T-helper 9 cell (primary cell): ENCODE data around the gene ALOX15B.
A peak's percentile ranks its signal among the peaks of the same experiment; 100 is the strongest.
"Not testable (repeated sequence)": the region's sequence is repeated elsewhere in the genome, so short reads cannot be mapped to it uniquely, and the experiment has no call there.

Experiments
- DNase-seq: peaks from one replicate; pipeline ENCODE4 v3.0.0-alpha.2; 2020

ALOX15B gene

DNA sequence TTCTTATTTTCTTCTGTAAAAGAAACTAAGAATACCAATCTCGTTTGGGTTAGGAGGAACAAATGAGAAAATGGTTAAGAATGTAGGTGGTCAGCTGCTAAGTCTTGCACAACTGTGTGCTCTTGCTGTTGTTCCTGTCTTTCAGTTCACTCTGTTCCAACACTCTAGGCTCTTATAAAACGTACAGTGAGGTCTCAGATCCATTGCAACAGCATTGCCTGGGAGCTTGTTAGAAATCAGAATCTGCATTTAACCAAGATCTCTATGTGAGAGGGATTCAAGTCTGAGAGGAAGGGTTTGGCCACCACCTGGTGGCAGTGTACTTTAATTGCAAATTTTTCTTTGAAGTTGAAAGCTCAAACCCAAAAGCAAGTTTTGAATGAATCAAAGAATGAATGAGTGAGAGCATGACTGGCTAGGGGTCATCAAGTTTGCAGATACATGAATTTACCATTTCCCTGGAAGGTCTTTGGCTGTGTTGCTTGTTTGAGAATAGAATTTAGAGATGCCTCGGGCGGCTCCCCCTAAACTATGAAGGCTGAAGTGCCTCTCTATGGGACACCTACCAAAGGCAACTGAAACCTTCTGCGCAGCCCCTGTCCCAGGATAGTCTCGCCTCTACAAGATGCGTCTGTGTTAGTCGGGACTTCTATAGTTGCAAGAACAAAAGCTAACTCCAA lies 2.5 kb downstream of the ALOX15B start:
- no peak for DNase-seq

DNA sequence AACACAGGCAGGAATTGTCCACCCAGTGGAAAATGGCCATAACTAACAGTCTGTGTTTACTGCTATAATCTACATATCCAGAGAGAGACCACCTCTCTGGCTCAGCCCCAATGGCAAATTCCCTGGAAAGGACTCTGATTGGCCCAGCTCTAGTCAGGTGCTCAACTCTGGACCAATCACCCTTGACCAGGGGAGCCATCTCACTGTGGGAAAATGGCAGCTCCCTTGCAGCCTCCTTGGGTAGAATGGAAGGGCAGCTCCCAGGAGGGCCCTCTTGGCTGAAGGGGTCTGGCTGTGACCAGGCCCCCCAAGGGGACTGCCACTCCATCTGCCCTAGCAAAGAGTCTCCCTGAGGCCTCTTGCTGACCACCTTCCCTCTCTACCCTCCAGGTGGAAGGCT lies 3.1 kb downstream of the ALOX15B start:
- no peak for DNase-seq

DNA sequence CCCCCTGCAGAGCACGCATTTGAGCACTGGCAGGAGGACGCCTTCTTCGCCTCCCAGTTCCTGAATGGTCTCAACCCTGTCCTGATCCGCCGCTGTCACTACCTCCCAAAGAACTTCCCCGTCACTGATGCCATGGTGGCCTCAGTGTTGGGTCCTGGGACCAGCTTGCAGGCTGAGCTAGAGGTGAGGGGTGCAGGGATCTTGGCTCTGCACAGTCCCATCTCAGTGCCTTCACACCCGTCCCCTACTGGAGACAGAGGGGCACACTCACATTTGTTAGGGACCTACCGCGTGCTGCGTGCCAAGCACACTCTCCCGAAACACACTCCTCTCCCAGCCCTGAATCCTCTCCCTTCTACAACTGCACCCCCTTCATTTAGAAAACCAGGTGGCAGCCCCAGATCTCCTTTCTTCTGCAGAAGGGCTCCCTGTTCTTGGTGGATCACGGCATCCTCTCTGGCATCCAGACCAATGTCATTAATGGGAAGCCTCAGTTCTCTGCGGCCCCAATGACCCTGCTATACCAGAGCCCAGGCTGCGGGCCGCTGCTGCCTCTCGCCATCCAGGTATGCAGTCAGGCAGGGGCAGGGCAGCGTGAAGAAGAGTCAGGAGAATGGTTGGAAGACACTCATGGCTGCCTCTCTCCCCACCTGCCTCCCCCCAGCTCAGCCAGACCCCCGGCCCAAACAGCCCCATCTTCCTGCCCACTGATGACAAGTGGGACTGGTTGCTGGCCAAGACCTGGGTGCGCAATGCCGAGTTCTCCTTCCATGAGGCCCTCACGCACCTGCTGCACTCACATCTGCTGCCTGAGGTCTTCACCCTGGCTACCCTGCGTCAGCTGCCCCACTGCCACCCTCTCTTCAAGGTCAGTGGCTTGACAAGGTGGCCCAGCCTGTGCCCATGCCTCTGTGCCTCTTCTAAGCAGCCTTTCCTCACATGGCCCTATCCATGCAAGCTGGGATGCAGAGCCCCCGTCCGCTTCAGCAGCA lies 6.3 kb downstream of the ALOX15B start:
- DNase-seq = no peak

DNA sequence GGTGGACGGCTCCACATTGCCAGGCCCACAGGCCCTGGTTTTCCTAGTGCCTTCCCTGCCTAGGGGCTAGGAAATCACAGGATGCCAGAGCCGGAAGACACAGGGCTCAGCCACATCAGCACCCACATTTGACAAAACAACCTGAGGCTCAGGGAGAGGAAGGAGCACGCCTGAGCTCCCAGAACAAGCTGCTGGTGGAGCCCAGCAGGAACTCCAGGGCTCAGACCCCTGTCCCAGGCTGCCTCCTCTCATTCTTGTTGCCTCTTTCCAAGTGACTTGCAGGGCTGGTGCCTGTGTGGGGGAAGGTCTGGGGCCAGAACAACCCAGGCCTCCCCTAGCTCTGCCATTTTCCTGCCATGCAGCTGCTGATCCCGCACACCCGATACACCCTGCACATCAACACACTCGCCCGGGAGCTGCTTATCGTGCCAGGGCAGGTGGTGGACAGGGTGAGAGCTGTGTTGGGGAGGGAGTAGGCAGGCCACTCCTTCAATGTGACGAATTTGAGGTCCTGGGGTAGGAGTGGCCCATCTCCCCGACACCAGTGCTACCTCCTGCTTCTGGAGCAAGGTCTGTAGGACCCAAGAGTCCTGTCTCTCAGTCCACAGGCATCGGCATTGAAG lies 7.6 kb downstream of the ALOX15B start:
- DNase-seq = no peak

DNA sequence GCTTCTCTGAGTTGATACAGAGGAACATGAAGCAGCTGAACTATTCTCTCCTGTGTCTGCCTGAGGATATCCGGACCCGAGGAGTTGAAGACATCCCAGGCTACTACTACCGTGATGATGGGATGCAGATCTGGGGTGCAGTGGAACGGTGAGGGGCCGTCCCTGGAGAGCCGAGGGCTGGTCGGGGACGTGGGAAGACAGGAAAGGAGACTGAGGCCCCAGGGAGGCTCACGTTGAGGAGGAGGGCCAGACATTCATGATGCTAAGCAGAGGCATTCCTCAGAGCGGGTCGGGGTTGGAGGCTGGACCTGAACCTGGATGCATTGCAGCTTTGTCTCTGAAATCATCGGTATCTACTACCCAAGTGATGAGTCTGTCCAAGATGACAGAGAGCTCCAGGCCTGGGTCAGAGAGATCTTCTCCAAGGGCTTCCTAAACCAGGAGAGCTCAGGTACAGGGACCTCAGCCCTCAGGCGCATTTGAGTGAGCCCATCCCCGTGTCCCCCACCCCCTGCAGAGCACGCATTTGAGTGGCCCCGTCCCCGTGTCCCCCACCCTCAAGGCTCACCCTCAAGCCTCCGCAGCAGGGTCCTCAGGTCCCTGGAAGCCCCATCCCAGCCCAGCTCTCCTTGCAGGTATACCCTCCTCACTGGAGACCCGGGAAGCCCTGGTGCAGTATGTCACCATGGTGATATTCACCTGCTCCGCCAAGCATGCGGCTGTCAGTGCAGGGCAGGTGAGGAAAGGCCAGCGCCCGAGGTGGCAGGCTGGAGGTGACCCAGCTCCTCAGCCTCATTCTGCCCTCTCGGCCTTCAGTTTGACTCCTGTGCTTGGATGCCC lies 8.3 kb downstream of the ALOX15B start:
- no peak for DNase-seq

DNA sequence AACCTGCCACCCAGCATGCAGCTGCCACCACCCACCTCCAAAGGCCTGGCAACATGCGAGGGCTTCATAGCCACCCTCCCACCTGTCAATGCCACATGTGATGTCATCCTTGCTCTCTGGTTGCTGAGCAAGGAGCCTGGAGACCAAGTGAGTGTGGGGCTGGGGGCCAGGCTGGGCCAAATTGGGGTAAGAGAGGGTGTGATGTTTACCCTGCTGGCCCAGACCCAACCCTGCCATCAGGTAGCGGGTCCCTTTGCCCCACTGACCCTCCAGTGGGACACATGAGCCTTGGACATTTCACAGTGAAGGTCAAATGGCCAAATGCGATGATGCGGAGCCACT lies 8.9 kb downstream of the ALOX15B start:
- DNase-seq = no peak

DNA sequence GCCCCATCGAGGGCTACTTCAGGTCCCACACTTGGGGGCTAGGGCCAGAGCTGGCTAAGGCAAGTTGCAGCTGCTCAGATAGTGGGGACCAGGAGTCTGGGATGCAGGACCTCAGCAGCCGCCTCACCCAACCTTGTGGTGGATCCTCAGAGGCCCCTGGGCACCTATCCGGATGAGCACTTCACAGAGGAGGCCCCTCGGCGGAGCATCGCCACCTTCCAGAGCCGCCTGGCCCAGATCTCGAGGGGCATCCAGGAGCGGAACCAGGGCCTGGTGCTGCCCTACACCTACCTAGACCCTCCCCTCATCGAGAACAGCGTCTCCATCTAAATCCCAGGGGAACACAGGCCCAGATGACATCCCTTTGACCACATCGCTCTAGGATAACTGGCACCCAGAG lies 9.4 kb downstream of the ALOX15B start:
- no peak for DNase-seq

DNA sequence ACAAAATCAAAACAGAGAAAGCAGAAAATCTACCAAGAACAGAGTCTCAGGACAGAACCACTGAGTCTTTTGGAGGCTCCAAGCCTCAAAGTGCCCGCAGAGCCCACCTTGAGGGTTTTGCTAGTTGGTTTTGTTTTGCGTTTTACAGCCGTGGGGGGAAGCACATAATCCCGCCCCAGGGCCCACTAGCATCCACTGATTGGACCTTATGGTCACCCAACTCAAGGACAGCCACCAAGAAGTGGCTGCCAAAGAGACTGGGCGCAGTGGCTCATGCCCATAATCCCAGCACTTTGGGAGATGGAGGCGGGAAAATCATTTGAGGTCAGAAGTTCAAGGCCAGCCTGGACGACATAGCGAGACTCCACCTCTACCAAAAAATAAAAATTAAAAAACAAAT lies 9.9 kb downstream of the ALOX15B start:
- no peak for DNase-seq

DNA sequence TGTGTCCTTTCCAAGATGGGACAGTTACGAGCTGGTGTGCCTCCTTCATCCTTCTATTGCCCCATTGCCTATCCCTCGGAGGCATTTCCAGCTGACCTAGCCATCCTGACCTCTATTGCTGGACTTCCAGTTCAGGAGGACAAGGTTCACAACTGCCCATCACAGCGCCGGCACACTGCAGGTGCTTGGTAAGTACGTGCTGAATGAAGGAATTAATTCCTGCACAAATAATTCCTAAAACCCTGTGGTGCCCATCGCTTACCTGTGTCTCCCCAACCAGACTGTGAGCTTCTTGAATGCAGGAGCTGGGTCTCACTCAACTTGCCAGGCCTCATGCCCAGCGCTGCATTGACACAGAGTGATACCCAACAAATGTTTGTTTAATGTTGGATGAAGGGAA lies 13.0 kb downstream of the ALOX15B start:
- no peak for DNase-seq

DNA sequence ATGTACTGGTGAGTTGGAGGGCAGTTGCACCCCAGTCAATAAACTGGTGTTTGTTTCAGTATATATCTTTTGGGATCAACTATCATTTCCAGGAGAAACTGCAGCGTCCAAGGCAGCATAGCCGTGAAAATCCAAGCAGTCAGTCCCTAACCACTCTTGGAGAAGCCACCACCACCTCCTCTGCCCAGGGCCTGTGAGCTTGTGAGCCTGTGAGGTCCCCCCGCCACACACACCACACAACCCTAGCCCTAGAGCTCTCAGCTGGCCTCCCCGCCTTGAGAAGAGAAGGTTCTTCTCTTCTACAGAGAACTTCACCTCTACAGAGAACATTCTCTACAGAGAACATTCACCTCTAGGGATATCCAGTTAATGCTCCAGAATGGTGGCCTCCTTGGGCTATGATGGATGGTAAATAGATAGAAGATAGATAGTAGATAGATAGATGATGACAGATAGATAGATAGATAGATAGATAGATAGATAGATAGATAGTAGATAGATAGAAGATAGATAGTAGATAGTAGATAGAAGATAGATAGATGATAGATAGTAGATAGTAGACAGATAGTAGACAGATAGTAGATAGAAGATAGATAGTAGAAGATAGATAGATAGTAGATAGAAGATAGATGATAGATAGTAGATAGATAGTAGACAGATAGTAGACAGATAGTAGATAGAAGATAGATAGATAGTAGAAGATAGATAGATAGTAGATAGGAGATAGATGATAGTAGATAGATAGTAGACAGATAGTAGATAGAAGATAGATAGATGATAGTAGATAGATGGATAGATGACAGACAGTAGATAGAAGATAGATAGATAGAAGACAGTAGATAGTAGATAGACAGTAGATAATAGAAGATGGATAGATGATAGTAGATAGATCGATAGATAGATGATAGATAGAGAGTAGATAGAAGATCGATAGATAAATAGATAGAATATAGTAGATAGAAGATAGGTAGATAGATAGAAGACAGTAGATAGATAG lies 13.7 kb downstream of the ALOX15B start:
- DNase-seq = no peak

DNA sequence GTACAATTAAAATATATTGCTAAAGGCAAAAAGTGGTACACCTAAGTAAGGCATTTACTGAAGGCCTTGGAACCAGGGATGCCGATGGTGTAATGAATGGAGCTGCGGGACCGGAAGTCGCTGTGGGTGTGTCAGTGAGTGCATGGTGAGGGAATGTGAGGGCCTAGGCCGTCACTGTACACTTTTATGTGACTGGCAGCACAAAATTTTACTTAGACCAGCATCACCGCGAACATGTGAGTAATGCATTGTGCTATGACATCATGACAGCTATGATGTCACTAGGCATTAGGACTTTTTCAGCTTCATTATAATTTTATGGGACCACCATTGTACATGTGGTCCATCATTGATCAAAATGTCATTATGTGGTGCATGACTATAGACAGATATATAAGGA lies 14.7 kb downstream of the ALOX15B start:
- no peak for DNase-seq

DNA sequence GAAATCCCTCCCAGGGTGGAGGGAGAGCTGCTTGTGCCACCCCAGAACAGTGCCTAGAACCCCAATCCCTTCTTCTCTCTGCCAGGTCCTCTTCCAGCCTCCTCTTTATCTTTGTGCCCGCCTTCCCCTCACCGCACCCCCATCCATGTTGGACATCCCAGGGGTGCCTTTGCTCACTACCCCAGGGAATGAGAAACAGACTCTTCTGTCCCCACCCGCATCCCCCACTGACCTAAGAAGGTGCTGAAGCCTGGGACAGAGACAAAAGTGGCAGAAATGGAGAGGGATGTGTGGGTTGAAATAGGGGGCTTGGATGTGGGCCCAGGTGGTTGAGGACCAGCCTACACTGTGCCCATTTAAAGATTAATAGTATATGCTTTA lies 17.0 kb downstream of the ALOX15B start:
- no peak for DNase-seq

DNA sequence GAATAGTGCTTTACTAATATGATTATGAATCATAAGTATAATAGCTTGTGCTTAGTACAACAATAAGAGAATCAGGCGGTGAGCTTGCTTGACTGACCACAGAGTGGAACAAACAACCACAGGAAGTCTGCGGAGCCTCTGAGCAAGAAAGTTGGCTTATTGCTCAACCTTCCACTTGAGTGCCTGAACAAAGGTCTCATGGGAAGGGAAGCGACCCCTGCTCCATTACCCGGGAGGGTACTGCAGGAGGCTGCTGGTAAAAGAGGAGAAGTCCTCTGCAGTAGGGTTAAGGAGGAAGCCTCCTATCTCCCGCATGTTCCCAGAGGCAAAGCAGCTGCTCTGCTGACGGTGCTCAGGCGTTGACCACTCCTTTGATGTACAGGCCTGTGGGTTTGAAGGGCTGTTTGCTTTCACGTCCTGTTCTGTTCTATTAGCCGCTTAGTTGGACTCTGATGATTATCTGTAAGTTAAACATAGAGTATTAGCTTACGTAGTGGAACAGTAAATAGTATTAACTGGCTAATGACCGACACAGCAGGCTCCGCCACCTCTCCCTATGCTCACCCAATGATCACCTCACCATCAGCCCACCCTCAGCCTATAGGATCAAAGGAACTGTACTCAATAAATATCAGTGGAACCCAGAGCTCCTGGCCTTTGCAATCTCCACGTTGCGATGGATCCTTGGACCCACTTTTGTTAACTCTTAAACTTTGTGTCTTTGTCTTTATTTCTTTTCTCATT lies 17.5 kb downstream of the ALOX15B start:
- no peak for DNase-seq

DNA sequence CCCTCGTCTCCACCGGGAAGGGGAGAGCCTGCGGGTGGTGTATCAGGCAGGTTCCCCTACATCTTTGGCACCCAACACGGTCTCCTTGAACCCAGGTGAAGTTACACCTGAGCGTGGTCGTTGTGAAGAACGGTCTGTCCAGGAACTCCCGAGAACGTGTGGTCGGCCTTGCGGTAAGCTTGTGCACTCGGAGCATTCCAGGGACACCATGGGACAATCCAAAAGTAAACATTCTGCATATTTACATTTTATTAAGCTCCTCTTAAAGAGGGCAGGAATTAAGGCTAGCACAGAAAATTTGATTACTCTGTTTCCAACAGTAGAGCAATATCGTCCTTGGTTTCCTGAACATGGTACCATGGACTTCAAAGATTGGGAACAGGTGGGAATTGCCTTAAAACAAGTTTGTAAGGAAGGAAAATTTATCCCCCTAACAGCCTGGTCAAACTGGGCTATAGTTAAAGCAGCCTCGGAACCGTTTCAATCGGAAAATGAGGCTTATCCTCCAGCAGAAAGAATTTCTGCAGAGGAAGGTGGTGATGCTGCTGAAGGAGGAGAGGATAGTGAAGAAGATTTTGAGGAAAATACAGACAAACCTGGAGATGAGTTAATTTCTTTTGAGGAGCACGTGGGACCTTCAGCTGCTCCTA lies 18.2 kb downstream of the ALOX15B start:
- no peak for DNase-seq

DNA sequence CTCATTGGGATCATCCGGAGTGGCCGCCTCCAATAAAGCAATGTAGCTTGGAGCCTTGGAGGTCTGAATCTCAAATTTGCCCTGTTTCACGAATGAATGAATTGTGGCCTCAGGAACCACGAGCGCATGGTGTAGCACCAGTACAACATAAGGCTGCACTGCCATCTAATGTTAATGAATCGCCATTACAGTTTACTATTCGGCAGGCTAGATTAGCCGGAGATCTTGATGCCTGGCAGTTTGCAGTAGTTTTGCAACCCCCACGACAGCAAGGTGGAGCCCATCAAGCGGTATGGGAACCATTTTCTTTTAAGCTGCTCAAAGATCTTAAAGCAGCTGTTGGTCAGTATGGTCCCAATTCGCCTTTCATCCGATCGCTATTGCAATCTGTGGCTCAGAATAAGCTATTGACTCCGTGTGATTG lies 18.8 kb downstream of the ALOX15B start:
- DNase-seq = peak; percentile 17

DNA sequence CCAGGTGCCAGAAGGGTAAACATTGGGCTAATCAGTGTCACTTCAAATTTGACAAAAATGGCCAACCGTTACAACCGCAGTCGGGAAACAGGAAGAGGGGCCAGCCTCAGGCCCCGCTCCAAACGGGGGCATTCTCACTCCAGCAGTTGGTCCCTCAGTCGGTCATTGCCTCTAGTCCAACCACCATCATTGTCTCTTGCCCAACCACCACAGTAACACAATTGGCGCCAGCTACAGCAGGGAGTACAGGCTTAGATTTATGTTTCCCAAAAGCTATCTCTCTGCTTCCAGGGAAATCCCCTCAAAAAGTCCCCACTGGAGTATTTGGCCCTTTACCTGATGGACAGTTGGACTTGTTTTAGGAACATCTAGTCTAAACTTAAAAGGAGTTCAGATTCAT lies 20.3 kb downstream of the ALOX15B start:
- DNase-seq = no peak

DNA sequence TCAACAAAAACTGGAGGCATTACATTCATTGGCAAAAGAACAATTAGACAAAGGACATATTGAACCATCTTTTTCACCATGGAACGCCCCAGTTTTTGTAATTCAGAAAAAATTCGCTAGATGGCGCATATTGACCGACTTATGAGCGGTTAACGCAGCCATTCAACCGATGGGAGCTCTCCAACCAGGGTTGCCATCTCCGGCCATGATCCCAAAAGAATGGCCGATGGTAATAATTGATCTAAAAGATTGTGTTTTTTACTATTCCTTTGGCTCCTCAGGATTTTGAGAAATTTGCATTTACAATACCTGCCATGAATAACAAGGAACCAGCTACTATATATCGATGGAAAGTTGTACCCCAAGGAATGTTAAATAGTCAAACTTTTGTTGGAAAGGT lies 21.4 kb downstream of the ALOX15B start:
- peak; percentile 43 for DNase-seq

DNA sequence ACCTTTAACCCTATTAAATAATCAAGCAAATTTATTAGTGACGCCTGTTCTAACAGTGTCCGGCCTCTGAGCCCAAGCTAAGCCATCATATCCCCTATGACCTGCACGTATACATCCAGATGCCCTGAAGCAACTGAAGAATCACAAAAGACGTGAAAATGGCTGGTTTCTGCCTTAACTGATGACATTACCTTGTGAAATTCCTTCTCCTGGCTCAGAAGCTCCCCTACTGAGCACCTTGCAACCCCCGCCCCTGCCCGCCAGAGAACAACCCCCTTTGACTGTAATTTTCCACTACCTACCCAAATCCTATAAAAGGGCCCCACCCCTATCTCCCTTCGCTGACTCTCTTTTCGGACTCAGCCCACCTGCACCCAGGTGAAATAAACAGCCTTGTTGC lies 23.0 kb downstream of the ALOX15B start:
- not testable (repeated sequence) for DNase-seq

DNA sequence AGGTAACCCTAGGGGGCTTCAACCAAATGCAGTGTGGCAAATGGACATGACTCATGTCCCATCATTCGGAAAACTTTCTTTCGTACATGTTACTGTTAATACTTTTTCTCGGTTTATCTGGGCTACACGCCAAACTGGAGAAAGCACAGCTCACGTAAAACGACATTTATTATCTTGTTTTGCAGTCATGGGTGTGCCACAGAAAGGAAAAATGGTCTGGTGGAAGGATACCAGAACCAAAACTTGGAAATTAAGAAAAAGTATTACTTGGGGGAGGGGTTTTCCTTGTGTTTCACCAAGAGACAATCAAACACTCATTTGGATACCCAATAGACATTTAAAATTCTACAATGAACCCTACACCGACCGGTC lies 23.6 kb downstream of the ALOX15B start:
- DNase-seq = no peak

DNA sequence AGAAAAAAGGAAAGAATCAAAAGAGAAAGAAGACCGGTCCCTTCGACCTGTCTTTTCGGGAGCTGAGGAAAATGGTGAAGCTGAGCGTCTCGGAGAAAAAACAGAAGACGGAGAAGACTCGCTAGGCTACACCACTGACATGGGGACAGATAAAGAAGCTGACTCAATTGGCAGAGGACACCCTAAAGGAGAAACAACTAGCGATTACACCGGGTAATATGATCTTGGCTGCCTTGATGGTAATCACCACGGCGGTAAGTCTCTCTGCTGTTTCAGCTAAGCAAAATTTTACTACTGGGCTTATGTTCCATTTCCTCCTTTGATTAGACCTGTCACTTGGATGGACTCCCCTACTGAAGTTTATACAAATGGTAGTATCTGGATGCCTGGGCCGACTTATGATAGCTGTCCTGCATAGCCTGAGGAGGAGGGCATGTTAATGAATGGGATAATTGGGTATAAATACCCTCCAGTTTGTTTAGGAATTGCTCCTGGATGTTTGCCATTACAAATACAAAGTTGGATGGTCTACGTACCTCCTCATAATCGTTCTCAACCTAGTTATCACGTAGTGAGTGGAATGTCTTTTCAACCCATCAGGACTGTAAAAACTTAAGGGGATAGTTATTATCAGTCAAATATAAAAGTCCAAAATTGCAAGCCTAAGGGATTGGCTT lies 24.1 kb downstream of the ALOX15B start:
- DNase-seq = no peak
